HepG2 (cell line): Measurements from ENCODE around the gene NT5DC1. TPM values are rescaled to one million over a fixed set of nuclear protein-coding genes. Genes with fewer than 3 reads are reported as not detected.

Experiments used
- CENPT ChIP-seq: sonication (generic); formaldehyde crosslinking; IDR thresholded peaks from 2 replicates; pipeline ENCODE4 v1.8.0; 2022; ENCODE audit warnings: low read depth, mild to moderate bottlenecking, moderate library complexity, missing genetic modification reagents
- HOXD1 ChIP-seq: sonication (generic); formaldehyde crosslinking; IDR thresholded peaks from 2 replicates; pipeline ENCODE4 v1.5.0; 2020; ENCODE audit warnings: missing genetic modification reagents
- IKZF4 ChIP-seq: sonication (generic); formaldehyde crosslinking; IDR thresholded peaks from 2 replicates; pipeline ENCODE4 v1.5.1; 2020; ENCODE audit warnings: borderline replicate concordance, mild to moderate bottlenecking, low read depth, missing genetic modification reagents; ENCODE audit errors: not compliant biosample characterization
- JUNB ChIP-seq: sonication (generic); formaldehyde crosslinking; IDR thresholded peaks from 2 replicates; pipeline ENCODE4 v1.8.0; 2022; ENCODE audit warnings: missing genetic modification reagents, mild to moderate bottlenecking, borderline replicate concordance
- MAFF ChIP-seq: IDR thresholded peaks from 2 replicates; pipeline ENCODE4 v1.6.1; 2011; ENCODE audit warnings: low read depth, low read length, improper control_type of control experiment
- NFE2 ChIP-seq: sonication (generic); formaldehyde crosslinking; IDR thresholded peaks from 2 replicates; pipeline ENCODE4 v1.4.0; 2020; ENCODE audit warnings: missing genetic modification reagents
- RELA ChIP-seq: sonication (generic); formaldehyde crosslinking; IDR thresholded peaks from 2 replicates; pipeline ENCODE4 v1.4.0; 2020; ENCODE audit warnings: missing genetic modification reagents
- SALL1 ChIP-seq: sonication (generic); formaldehyde crosslinking; IDR thresholded peaks from 2 replicates; pipeline ENCODE4 v1.8.0; 2022; ENCODE audit warnings: mild to moderate bottlenecking, missing genetic modification reagents
- SYNCRIP ChIP-seq: fragments of 200-400 bp; formaldehyde crosslinking; IDR thresholded peaks from 2 replicates; pipeline ENCODE4 v1.6.1; 2018; ENCODE audit warnings: mild to moderate bottlenecking, low read depth, low read length; ENCODE audit not compliant: insufficient read depth
- TCF12 ChIP-seq, 2 experiments: fragments of 450-650 bp in 1 of 2; sonication (generic) in 1 of 2; formaldehyde crosslinking in 1 of 2; IDR thresholded peaks; 2 replicates each; pipeline versions ENCODE4 v1.6.1 to v1.8.0; 2017 to 2022; ENCODE audit warnings: antibody characterized with exemption in 1 of 2, mild to moderate bottlenecking in 1 of 2, missing genetic modification reagents in 1 of 2, moderate library complexity in 1 of 2
- ZBTB7B ChIP-seq: sonication (generic); formaldehyde crosslinking; IDR thresholded peaks from 2 replicates; pipeline ENCODE4 v1.4.0; 2020; ENCODE audit warnings: missing genetic modification reagents
- ZNF143 ChIP-seq: sonication (generic); formaldehyde crosslinking; IDR thresholded peaks from 2 replicates; pipeline ENCODE4 v1.4.0; 2020; ENCODE audit warnings: missing genetic modification reagents
- ZNF264 ChIP-seq: sonication (generic); formaldehyde crosslinking; IDR thresholded peaks from 2 replicates; pipeline ENCODE4 v1.4.0; 2020; ENCODE audit warnings: missing genetic modification reagents
- ZNF501 ChIP-seq: sonication (generic); formaldehyde crosslinking; IDR thresholded peaks from 2 replicates; pipeline ENCODE4 v1.5.1; 2020; ENCODE audit warnings: mild to moderate bottlenecking, moderate library complexity, missing genetic modification reagents
- ZNF556 ChIP-seq: sonication (generic); formaldehyde crosslinking; IDR thresholded peaks from 2 replicates; pipeline ENCODE4 v1.4.0; 2020; ENCODE audit warnings: mild to moderate bottlenecking, missing genetic modification reagents, borderline replicate concordance
- ZNF678 ChIP-seq: sonication (generic); formaldehyde crosslinking; IDR thresholded peaks from 2 replicates; pipeline ENCODE4 v1.4.0; 2020; ENCODE audit warnings: mild to moderate bottlenecking, missing genetic modification reagents
- ZNF816 ChIP-seq: sonication (generic); formaldehyde crosslinking; IDR thresholded peaks from 2 replicates; pipeline ENCODE4 v1.8.0; 2022; ENCODE audit warnings: missing genetic modification reagents, mild to moderate bottlenecking, borderline replicate concordance
- polyA plus RNA-seq, 8 experiments: library from polyadenylated mRNA; depleted of rRNA in 3 of 8; stranded (reverse) in 7 of 8; unstranded in 1 of 8; fragments of >200 nt; fragmentation: Illumina TruSeq in 4 of 8; extraction: Trizol in 4 of 8; gene quantifications; 2 replicates each; pipeline versions ENCODE4 v1.2.1 to v1.2.3, GENCODE V29; 2011 to 2016; ENCODE audit warnings: low read depth in 4 of 8, missing spikeins in 1 of 8, mixed read lengths in 1 of 8; ENCODE audit not compliant: insufficient read depth in 1 of 8
- total RNA-seq, 5 experiments: library from RNA; depleted of rRNA; stranded (reverse); fragments of >200 nt; fragmentation: Illumina TruSeq; extraction: Trizol; gene quantifications; 2 replicates each; pipeline ENCODE4 v1.2.3, GENCODE V29; 2016; ENCODE audit warnings: low read depth in 1 of 5
- TF ChIP-seq, protein P1 (sequence below): sonication (generic); formaldehyde crosslinking; IDR thresholded peaks from 2 replicates; pipeline ENCODE4 v1.8.0; 2022; ENCODE audit warnings: missing genetic modification reagents, mild to moderate bottlenecking, borderline replicate concordance
- TF ChIP-seq, protein P2 (sequence below): sonication (generic); formaldehyde crosslinking; IDR thresholded peaks from 2 replicates; pipeline ENCODE4 v1.4.0; 2020; ENCODE audit warnings: mild to moderate bottlenecking, missing genetic modification reagents, borderline replicate concordance
- TF ChIP-seq, protein P3 (sequence below): sonication (generic); formaldehyde crosslinking; IDR thresholded peaks from 2 replicates; pipeline ENCODE4 v1.4.0; 2020; ENCODE audit warnings: missing genetic modification reagents, borderline replicate concordance

The NT5DC1 gene
- total and polyA plus RNA-seq, 2 of the 13 experiments (the other 11 are each of a cell fraction or from before 2014, with no cell fraction given) = 27.0 to 56.1 TPM

- no peak for TF ChIP-seq SYNCRIP
- TF ChIP-seq ZNF264 (CRISPR knock-in tag) = 0 out of 2 replicates have a peak, but pooled peaks have one; percentile 18
- TF ChIP-seq MAFF = no peak
- TF ChIP-seq ZNF143 (CRISPR knock-in tag) = no peak
- TF ChIP-seq JUNB = no peak
- no peak for TF ChIP-seq NFE2
- no peak for TF ChIP-seq IKZF4 (CRISPR knock-in tag)
- 0 out of 2 replicates have a peak, but pooled peaks have one; percentile 40 for TF ChIP-seq ZNF556
- TF ChIP-seq, protein P1, sequence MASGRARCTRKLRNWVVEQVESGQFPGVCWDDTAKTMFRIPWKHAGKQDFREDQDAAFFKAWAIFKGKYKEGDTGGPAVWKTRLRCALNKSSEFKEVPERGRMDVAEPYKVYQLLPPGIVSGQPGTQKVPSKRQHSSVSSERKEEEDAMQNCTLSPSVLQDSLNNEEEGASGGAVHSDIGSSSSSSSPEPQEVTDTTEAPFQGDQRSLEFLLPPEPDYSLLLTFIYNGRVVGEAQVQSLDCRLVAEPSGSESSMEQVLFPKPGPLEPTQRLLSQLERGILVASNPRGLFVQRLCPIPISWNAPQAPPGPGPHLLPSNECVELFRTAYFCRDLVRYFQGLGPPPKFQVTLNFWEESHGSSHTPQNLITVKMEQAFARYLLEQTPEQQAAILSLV (CRISPR knock-in tag) = peak; percentile 79; the same call in 1 of the 2 replicates
- TF ChIP-seq ZNF816 (CRISPR knock-in tag) = peak; percentile 16; the same call in 1 of the 2 replicates
- TF ChIP-seq RELA (CRISPR knock-in tag) = 0 out of 2 replicates have a peak, but pooled peaks have one; percentile 34
- TF ChIP-seq ZBTB7B (CRISPR knock-in tag) = peak; percentile 62; the same call in 1 of the 2 replicates
- TF ChIP-seq CENPT (CRISPR knock-in tag) = no peak
- TF ChIP-seq ZNF501 (CRISPR knock-in tag) = peak; percentile 43; the same call in 1 of the 2 replicates
- 0 out of 2 replicates have a peak, but pooled peaks have one; percentile 57 for TF ChIP-seq ZNF678 (CRISPR knock-in tag)
- 0 out of 2 replicates have a peak, but pooled peaks have one; percentile 57 for TF ChIP-seq HOXD1
- TF ChIP-seq, protein P2, sequence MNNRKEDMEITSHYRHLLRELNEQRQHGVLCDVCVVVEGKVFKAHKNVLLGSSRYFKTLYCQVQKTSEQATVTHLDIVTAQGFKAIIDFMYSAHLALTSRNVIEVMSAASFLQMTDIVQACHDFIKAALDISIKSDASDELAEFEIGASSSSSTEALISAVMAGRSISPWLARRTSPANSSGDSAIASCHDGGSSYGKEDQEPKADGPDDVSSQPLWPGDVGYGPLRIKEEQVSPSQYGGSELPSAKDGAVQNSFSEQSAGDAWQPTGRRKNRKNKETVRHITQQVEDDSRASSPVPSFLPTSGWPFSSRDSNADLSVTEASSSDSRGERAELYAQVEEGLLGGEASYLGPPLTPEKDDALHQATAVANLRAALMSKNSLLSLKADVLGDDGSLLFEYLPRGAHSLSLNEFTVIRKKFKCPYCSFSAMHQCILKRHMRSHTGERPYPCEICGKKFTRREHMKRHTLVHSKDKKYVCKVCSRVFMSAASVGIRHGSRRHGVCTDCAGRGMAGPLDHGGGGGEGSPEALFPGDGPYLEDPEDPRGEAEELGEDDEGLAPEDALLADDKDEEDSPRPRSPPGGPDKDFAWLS (CRISPR knock-in tag) = 0 out of 2 replicates have a peak, but pooled peaks have one; percentile 78
- TF ChIP-seq SALL1 (CRISPR knock-in tag) = peak; percentile 27; the same call in 1 of the 2 replicates
- no peak for TF ChIP-seq TCF12 (IDR thresholded peaks at IDR 0.05)
- TF ChIP-seq TCF12 (CRISPR knock-in tag; IDR thresholded peaks at IDR 0.05) = 0 out of 2 replicates have a peak, but pooled peaks have one; percentile 14
- TF ChIP-seq, protein P3, sequence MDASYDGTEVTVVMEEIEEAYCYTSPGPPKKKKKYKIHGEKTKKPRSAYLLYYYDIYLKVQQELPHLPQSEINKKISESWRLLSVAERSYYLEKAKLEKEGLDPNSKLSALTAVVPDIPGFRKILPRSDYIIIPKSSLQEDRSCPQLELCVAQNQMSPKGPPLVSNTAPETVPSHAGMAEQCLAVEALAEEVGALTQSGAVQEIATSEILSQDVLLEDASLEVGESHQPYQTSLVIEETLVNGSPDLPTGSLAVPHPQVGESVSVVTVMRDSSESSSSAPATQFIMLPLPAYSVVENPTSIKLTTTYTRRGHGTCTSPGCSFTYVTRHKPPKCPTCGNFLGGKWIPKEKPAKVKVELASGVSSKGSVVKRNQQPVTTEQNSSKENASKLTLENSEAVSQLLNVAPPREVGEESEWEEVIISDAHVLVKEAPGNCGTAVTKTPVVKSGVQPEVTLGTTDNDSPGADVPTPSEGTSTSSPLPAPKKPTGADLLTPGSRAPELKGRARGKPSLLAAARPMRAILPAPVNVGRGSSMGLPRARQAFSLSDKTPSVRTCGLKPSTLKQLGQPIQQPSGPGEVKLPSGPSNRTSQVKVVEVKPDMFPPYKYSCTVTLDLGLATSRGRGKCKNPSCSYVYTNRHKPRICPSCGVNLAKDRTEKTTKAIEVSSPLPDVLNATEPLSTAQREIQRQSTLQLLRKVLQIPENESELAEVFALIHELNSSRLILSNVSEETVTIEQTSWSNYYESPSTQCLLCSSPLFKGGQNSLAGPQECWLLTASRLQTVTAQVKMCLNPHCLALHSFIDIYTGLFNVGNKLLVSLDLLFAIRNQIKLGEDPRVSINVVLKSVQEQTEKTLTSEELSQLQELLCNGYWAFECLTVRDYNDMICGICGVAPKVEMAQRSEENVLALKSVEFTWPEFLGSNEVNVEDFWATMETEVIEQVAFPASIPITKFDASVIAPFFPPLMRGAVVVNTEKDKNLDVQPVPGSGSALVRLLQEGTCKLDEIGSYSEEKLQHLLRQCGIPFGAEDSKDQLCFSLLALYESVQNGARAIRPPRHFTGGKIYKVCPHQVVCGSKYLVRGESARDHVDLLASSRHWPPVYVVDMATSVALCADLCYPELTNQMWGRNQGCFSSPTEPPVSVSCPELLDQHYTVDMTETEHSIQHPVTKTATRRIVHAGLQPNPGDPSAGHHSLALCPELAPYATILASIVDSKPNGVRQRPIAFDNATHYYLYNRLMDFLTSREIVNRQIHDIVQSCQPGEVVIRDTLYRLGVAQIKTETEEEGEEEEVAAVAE = peak; percentile 8; the same call in 1 of the 2 replicates
These were observed 40.7 kb upstream of the NT5DC1 start (continued) for GRCh38 chr6:116059713-116060571.
